Effector memory CD4-positive, alpha-beta T cell (primary cell): ENCODE measurements around the gene COL5A1.

Experiments
- DNase-seq, 3 donors: peaks; one replicate each; pipeline ENCODE4 v3.0.0-alpha.2; 2020
- H3K27ac ChIP-seq: 2 replicates; pipeline ENCODE4 v1.7.0; 2013; ENCODE audit warnings: mild to moderate bottlenecking, low read length, moderate library complexity; ENCODE audit not compliant: insufficient read depth, poor library complexity, severe bottlenecking
- H3K27me3 ChIP-seq: replicated peaks from 2 replicates; pipeline ENCODE4 v1.7.0; 2013; ENCODE audit warnings: mild to moderate bottlenecking, low read length; ENCODE audit not compliant: insufficient read depth, control insufficient read depth, poor library complexity, severe bottlenecking
- H3K36me3 ChIP-seq: 2 replicates; pipeline ENCODE4 v1.7.0; 2013; ENCODE audit warnings: mild to moderate bottlenecking, low read length, moderate library complexity; ENCODE audit not compliant: control insufficient read depth, insufficient read depth
- H3K4me1 ChIP-seq: 2 replicates; pipeline ENCODE4 v1.7.0; 2013; ENCODE audit warnings: low read length, mild to moderate bottlenecking; ENCODE audit not compliant: control insufficient read depth, insufficient read depth, poor library complexity, severe bottlenecking
- H3K4me3 ChIP-seq: 2 replicates; pipeline ENCODE4 v1.7.0; 2013; ENCODE audit warnings: low read length, low read depth, mild to moderate bottlenecking; ENCODE audit not compliant: insufficient read depth, poor library complexity, severe bottlenecking
- H3K9me3 ChIP-seq: 2 replicates; pipeline ENCODE4 v1.7.0; 2013; ENCODE audit warnings: mild to moderate bottlenecking, low read length, moderate library complexity; ENCODE audit not compliant: control insufficient read depth

Gene COL5A1

DNA sequence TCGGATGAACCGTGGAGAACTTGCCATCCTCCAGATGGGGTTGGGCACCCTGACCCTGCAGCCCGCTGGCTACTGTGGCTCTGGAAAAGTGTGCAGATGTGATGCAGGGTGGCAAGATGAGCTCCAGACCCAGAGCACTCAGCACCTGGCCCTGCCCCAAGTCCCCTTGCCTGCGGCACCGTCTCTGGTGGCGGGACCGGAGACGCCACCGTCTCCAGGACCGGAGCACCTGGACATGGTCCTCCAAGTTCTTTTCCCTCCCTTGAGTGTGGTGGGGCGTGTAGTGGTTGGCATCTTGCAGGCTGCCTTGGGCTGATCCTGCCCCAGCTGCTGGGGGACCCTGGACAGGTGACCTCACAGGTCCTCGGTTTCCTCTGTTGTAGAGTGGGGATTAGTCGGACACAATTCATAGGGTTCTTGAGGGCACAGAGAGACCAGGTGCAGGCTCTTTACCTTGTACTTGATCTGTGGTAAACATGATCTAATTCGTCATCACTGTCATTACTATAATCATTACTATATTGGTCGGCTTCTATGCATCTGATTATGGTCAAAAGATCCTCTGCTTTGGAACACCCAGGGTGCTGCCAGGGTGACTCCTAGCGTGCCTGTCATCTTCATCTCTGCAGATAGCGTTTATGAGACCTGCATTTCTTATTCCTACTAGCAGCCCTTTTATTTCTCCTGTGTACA lies 83.5 kb downstream of the COL5A1 start:
- H3K4me1 ChIP-seq, result no peaks in the 10 kb centered on the region
- H3K27me3 ChIP-seq, result peaks cover 2% of the 10 kb centered on the region
- H3K27ac ChIP-seq, result no peak overlapping the region
- DNase-seq, result no peak
- H3K36me3 ChIP-seq, result no peaks in the 10 kb centered on the region
- H3K4me3 ChIP-seq, result no peak overlapping the region
- no peaks in the 10 kb centered on the region for H3K9me3 ChIP-seq

GRCh38 chr9:134725605-134725940 lies 84.0 kb downstream of the COL5A1 start:
- Histone ChIP-seq H3K9me3 (no peaks in the 10 kb centered on the region), H3K4me1 (no peaks in the 10 kb centered on the region), H3K4me3 (no peak overlapping the region), H3K36me3 (no peaks in the 10 kb centered on the region), H3K27ac (no peak overlapping the region), H3K27me3 (peaks cover 2% of the 10 kb centered on the region)
- no peak for DNase-seq

- no peaks in the 10 kb centered on the region for H3K36me3 ChIP-seq
- DNase-seq, result no peak
These were observed 84.6 kb downstream of the COL5A1 start for GRCh38 chr9:134726026-134726721.

DNA sequence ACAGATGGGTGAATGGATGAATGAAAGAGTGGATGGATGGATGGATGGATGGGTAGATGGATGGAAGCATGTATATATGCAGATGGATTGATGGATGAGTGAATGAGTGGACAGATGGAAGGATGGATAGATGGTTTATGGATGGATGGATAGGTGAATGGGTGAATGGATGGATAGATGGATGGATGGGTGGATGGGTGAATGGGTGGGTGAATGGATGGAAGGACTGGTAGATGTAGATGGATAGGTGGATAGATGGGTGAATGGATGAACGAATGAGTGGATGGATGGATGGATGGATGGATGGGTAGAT lies 85.1 kb downstream of the COL5A1 start:
- Histone ChIP-seq H3K4me1 (no peaks in the 10 kb centered on the region), H3K4me3 (no peak overlapping the region), H3K9me3 (no peaks in the 10 kb centered on the region), H3K36me3 (no peaks in the 10 kb centered on the region), H3K27me3 (peaks cover 2% of the 10 kb centered on the region), H3K27ac (no peak overlapping the region)
- no peak for DNase-seq

More at GRCh38 chr9:134726026-134726721, 84.6 kb downstream of the COL5A1 start:
- Histone ChIP-seq H3K27me3 (peaks cover 2% of the 10 kb centered on the region), H3K4me1 (no peaks in the 10 kb centered on the region), H3K27ac (no peak overlapping the region), H3K4me3 (no peak overlapping the region), H3K9me3 (no peaks in the 10 kb centered on the region)

DNA sequence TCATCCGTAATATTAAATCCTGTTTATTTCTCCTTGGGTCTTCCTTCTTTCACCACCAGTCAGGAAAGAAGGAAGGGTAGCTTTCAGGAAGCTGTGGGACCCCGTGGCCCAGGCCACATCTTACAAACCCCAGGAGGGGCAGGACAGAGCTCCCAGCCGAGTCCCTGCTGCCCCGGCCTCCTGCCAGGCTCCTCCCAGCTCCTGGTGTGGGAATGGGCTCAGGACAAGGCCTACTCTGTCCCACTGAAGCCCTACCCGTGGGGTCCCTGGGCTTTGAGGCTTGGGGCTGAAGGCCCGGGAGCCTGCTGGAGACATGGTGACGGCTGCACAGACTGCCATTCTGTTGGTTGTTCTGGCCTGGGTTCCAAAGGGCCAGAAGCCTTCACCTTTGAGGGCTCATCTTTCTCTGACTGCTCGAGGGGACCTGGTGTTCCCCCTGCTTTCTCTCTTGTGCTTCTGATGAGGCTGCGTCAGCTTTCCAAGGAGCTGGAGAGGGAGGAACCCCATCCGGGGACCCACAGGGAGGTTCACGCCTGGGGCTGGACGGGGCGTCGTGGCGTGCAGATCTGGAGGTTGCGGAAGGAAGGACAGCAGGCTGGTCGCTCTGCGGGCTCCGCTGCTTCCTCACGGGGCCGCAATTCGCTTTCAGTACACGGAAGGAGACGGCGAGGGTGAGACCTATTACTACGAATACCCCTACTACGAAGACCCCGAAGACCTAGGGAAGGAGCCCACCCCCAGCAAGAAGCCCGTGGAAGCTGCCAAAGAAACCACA lies 86.6 kb downstream of the COL5A1 start:
- Histone ChIP-seq H3K9me3 (no peaks in the 10 kb centered on the region), H3K4me1 (no peaks in the 10 kb centered on the region), H3K27ac (no peak overlapping the region), H3K27me3 (peaks cover 2% of the 10 kb centered on the region), H3K36me3 (no peaks in the 10 kb centered on the region), H3K4me3 (no peak overlapping the region)
- DNase-seq, result no peak

DNA sequence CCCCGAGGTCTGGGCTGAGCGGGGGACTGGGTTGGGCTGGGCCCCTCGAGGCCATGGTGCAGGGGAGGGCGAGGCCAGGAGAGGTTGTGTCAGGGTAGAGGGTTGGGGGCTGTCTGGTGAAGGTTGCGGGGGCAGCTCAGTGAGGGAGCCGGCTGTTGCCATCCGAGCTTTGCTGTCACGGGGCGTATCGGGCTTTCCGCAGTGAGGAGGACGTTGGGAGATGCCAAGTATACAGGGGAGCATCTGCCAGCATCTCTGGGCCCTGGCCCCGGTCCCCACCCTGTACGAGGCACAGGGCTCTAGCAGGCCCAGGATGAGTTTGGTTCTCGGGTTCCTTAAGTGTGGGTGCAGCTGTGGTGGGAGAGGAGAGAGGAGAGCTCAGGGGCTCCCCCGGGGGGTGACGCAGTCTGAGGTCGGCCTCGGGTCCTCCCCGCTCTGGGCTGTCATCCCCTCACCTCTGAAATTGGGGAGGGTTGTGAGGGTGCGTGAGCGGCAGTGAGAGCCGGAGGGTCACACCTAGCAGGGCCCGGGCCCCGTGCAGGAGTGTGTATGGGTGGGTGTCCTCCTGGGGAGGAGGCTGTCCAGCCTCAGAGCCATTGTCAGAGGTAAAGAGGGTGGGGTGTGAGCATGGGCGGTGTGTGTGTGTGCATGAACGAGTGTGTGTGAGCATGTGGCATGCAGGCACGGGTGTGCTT lies 87.3 kb downstream of the COL5A1 start:
- H3K4me3 ChIP-seq, result no peak overlapping the region
- no peak for DNase-seq
- H3K27me3 ChIP-seq, result peaks cover 2% of the 10 kb centered on the region
- no peaks in the 10 kb centered on the region for H3K9me3 ChIP-seq
- no peaks in the 10 kb centered on the region for H3K4me1 ChIP-seq
- no peak overlapping the region for H3K27ac ChIP-seq
- no peaks in the 10 kb centered on the region for H3K36me3 ChIP-seq

DNA sequence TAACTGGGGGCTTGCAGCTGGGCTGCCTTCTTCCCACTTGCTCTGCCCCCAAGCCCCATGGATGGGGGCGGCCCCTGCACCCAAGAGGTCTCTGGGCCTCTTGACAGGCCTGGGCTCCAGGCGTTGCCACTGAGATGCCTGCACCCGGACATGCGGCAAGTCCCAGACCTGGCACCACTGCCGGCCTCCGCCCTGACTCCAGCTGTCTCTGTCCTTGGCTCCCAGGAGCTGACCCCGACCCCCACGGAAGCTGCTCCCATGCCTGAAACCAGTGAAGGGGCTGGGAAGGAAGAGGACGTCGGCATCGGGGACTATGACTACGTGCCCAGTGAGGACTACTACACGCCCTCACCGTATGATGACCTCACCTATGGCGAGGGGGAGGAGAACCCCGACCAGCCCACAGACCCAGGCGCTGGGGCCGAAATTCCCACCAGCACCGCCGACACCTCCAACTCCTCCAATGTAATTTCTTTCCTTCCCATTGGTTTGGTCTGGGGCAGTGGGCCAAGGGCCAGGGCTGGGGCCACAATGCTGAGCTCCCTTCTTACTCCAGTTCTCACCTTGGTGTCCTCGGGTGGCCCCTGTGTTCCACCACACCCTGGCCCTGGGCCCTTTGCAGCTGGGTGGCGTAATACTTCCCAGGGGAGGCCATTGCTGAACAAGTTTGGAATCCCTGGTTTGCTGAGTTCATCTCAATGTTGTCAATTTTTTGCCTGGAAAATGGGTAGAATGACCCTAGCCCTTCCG lies 88.6 kb downstream of the COL5A1 start:
- H3K36me3 ChIP-seq, result no peaks in the 10 kb centered on the region
- no peak overlapping the region for H3K4me3 ChIP-seq
- H3K9me3 ChIP-seq, result no peaks in the 10 kb centered on the region
- DNase-seq, result no peak
- H3K27me3 ChIP-seq, result peaks cover 2% of the 10 kb centered on the region
- no peaks in the 10 kb centered on the region for H3K4me1 ChIP-seq
- H3K27ac ChIP-seq, result no peak overlapping the region

DNA sequence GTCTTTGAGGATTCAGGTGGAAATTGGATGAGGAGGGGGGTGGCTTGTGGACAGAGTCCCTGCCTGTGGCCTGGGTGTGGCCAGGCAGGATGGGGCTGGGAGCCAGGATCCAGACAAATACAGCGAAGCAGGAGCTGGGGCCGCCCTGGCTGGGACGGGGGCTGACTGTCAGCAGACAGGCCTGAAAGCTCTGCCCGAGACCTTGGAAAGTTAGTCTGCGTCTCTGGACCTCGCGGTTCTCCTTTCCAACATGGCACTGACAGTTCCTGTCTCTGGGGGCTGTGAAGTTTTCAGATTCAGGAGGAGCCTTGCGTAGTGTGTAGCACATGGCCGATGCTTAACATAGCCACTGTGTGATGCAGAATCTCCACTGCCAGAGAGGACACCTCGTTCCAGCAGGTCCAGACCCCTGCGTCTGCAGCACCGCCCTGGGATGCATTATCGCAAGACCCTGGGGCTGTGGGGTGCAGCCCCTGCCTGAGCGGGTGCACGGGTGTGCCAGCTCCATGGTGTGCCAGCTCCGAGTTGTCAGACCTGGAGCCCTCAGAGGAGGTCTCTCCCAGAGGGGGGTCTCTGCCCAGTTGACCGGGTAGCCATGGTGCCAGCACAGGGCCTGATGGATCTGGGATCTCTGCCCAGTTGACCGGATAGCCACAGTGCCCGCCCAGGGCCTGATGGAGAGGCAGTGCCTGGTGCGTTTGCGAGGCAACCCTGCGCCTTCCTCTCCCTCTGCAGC lies 89.3 kb downstream of the COL5A1 start:
- no peaks in the 10 kb centered on the region for H3K4me1 ChIP-seq
- no peaks in the 10 kb centered on the region for H3K27me3 ChIP-seq
- no peak overlapping the region for H3K27ac ChIP-seq
- H3K9me3 ChIP-seq, result no peaks in the 10 kb centered on the region
- no peak for DNase-seq
- H3K36me3 ChIP-seq, result no peaks in the 10 kb centered on the region
- no peak overlapping the region for H3K4me3 ChIP-seq
